ENCODE data around the gene BARX1. TPM values are rescaled to one million over a fixed set of nuclear protein-coding genes. Genes with fewer than 3 reads are reported as not detected.

Gene BARX1, protein sequence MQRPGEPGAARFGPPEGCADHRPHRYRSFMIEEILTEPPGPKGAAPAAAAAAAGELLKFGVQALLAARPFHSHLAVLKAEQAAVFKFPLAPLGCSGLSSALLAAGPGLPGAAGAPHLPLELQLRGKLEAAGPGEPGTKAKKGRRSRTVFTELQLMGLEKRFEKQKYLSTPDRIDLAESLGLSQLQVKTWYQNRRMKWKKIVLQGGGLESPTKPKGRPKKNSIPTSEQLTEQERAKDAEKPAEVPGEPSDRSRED
- total RNA-seq, result 1 to 10 TPM in 1 of 2 donors, under 1 TPM in 1; 0.38 to 1.7 TPM

DNA sequence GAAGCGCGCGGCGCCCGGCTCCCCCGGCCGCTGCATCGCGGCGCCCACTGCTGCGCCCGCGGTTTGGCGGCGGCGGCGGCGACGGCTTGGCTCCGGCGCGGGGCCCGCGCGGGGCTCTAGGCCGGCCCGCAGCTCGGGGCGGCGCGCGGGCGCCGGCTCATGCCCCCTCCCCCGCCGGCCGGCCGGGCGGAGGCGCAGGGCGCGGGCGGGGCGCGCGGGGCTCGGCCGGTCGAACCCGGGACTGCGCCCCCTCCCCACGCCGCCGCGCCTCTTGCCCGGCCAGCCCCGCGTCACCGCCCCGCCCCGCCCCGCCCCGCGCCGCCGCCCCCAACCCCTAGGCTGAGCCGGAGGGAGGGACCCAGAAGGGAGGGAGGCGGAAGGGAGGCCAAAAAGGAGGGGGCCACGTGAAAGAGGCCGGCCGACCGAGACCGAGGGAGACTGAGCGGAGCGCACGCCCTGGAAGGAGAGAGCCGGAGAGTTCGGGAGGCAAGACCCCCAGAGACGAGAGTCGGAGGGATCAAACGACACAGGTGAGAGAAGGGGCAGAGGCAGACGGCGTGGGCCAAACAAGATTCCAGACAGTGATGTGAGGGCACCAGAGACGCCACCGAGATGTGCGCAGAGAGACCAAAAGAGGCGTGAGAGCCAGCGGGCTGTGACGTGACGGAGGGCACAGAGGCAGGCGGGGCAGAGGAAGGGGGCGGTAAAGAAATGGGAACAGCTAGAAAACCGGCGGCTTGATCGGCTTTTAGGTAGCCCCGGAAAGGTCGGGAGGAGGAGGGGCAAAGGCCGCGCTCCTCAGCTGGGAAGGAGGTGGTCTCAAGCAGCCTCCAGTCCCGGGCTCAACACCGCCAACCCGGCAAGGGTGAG, at the start of gene BARX1:
BARX1 (minus strand) TSS at position 245 of the 870 bp plus-strand sequence; CDS start at position 36, 209 bp downstream.
- peak in 1 of 2 donors; percentile 26 for ATAC-seq (replicated peaks in 1 of 2)
- DNase-seq, result peak in 1 of 2 donors; percentile 50
- Mint-ChIP-seq H3K27ac (no peak within 1 kb of the TSS), H3K4me1 (ENCODE audit: low read depth) (peaks cover 75% of the 10 kb centered on the region), H3K27me3 (ENCODE audit: low read depth) (peaks cover 84% of the 10 kb centered on the region), H3K36me3 (ENCODE audit: insufficient read depth in 2 of 2) (peaks cover 2% of the 10 kb centered on the region in 2 donors), H3K4me3 (peak within 1 kb of the TSS; percentile 80 to 87), H3K9me3 (no peaks in the 10 kb centered on the region)

DNA sequence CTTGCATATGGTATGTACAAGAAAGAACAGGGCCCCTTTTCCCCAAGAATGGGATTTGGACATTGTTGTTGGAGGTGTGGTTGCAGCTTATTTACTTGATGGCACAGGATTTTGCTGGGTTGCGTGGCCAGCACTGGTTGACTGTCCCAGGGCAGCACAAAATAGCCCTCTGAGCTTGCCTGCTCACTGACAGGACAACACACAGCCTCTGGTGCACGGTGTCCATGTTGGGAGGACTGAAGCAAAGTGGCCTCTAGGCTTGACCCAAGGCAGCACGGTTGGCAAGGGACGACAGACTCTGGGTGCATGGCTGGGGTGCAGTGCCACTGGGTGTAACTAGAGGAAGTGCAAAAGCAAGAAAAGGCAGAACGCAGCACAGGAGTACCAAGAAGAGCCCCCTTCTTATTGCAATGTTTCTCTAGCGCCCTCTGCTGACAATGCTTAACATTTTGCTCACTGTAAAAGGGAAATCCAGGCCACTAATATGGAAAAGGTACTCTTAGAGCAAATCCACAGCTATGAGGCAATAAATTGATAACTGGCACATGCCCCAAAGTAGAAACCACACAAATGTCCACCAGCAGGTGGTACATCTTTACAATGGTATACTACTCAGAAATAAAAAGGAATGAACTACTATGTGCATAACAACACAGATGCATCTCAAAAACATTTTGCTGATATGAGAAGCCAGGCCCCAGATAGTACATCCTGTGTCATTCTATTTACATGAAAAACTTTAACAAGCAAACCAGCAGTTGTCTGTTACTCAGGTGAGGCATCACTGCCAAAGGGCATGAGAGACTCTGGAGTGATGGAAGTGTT, 47.4 kb upstream of the BARX1 start:
- no peaks in the 10 kb centered on the region for H3K27me3 Mint-ChIP-seq (ENCODE audit: low read depth)
- ATAC-seq (replicated peaks in 1 of 2) (peak in 1 of 2 donors; percentile 42), DNase-seq (peak; percentile 35 to 52)
- no peak overlapping the region for H3K27ac Mint-ChIP-seq
- no peaks in the 10 kb centered on the region for H3K9me3 Mint-ChIP-seq
- no peak overlapping the region for H3K4me3 Mint-ChIP-seq
- H3K36me3 Mint-ChIP-seq (ENCODE audit: insufficient read depth in 2 of 2), result no peaks in the 10 kb centered on the region
- H3K4me1 Mint-ChIP-seq (ENCODE audit: low read depth), result no peaks in the 10 kb centered on the region

DNA sequence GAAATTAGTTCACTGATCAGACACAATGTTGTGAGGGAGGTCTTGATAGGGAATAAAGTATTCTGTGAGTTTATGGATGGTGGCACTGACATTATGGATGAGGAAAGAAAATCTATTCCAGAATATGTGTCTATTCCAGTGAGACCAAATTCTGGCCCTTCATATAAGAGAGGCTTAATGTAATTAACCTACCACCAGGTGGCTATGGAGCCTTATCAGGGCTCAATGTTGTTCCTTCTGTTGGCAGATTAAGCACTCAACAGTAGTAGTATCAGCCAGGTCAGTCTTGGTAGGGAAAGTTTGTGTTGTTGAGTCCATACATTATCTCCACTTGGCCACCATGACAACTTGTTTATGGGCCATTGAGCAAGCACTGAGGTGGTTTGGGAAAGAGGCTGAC, 41.7 kb upstream of the BARX1 start:
- Mint-ChIP-seq H3K9me3 (no peaks in the 10 kb centered on the region), H3K4me3 (no peak overlapping the region), H3K27ac (no peak overlapping the region), H3K4me1 (ENCODE audit: low read depth) (no peaks in the 10 kb centered on the region), H3K27me3 (ENCODE audit: low read depth) (peaks cover 8% of the 10 kb centered on the region), H3K36me3 (ENCODE audit: insufficient read depth in 2 of 2) (no peaks in the 10 kb centered on the region)
- DNase-seq (no peak), ATAC-seq (replicated peaks in 1 of 2) (no peak)

DNA sequence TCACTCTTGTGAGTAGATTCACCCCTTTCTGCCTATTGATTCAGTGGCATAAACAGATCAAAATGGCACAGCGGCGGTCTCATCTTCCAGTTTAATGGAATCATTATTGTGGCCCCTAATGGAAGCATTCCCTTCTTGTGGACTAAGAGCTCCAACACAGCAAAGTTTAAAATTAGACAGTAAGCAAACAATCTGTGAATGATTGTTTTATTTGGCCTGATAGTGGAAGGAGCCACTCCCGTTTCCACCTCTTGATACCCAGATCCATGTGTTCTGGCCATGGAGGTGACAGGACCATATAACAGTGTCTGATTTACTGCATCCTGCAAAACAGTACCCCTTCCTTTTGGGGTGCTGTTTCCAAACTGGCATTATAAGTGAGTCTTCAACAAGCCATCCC, 41.2 kb upstream of the BARX1 start:
- Mint-ChIP-seq H3K27ac (no peak overlapping the region), H3K9me3 (no peaks in the 10 kb centered on the region), H3K4me3 (no peak overlapping the region), H3K36me3 (ENCODE audit: insufficient read depth in 2 of 2) (no peaks in the 10 kb centered on the region), H3K4me1 (ENCODE audit: low read depth) (no peaks in the 10 kb centered on the region), H3K27me3 (ENCODE audit: low read depth) (peaks cover 8% of the 10 kb centered on the region)
- no peak for DNase-seq
- ATAC-seq (replicated peaks in 1 of 2), result no peak

DNA sequence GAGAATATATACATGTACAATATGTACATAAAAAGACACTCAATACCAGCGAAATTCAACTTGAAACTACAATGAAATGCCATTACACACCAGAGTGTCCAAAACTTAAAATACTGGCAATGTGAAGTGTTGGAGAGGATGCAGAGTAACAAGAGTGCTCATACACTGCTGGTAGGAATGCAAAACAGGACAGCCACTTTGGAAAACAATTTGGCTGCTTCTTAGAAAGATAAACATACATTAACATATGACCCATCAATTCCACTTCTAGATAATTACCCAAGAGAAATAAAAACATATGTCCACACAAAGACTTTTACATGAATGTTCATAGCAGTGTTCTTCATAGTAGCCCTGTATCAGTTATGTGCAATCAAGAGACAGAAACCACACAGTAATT, 39.4 kb upstream of the BARX1 start:
- Mint-ChIP-seq H3K9me3 (peaks cover 5 to 6% of the 10 kb centered on the region in 2 donors), H3K4me3 (no peak overlapping the region), H3K36me3 (ENCODE audit: insufficient read depth in 2 of 2) (peaks cover 2 to 6% of the 10 kb centered on the region in 2 donors), H3K27ac (no peak overlapping the region), H3K4me1 (ENCODE audit: low read depth) (no peaks in the 10 kb centered on the region), H3K27me3 (ENCODE audit: low read depth) (peaks cover 8% of the 10 kb centered on the region)
- no peak for ATAC-seq (replicated peaks in 1 of 2)
- no peak for DNase-seq

DNA sequence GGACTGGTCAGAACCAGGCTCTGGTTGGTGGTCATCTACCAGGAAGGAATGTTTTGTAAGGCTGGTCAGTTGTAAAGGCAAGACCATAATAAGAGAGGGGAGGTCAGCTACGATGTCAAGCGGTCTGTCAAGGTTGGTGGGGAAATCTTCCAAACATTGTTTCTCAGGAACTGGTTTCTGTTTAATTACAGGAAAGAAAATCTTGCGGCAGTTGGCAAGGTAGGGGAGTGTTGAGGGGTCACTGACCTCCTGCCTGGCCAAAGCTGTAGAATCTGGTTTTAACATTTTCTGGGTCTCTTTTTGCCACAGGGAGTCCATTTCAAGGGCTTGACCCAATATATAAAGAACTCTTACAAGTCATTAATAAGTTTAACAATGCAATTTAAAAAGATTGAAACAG, 39.0 kb upstream of the BARX1 start:
- Mint-ChIP-seq H3K27me3 (ENCODE audit: low read depth) (peaks cover 8% of the 10 kb centered on the region), H3K27ac (no peak overlapping the region), H3K9me3 (peaks cover 5 to 6% of the 10 kb centered on the region in 2 donors), H3K36me3 (ENCODE audit: insufficient read depth in 2 of 2) (peaks cover 2 to 6% of the 10 kb centered on the region in 2 donors), H3K4me3 (no peak overlapping the region), H3K4me1 (ENCODE audit: low read depth) (no peaks in the 10 kb centered on the region)
- ATAC-seq (replicated peaks in 1 of 2), result no peak
- no peak for DNase-seq

DNA sequence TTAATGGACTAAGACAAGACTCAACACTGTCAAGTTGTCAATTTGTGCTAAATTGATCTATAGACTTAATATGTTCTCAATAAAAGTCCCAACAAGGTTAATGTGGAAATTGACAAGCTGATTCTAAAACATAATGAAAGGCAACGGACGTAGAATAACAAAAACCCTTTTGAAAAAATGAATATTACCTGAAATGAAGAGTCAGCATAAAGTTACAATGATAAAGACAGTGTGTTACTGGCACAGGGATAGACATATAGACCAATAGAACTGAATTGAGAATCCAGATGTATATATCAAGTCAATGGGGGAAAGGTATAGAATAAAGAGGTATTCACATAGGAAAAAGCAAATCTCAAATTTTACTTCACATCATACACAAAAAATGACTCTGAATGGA, 37.7 kb upstream of the BARX1 start:
- peaks cover 2 to 6% of the 10 kb centered on the region in 2 donors for H3K36me3 Mint-ChIP-seq (ENCODE audit: insufficient read depth in 2 of 2)
- DNase-seq (no peak), ATAC-seq (replicated peaks in 1 of 2) (no peak)
- no peak overlapping the region for H3K27ac Mint-ChIP-seq
- H3K4me1 Mint-ChIP-seq (ENCODE audit: low read depth), result no peaks in the 10 kb centered on the region
- no peak overlapping the region for H3K4me3 Mint-ChIP-seq
- H3K9me3 Mint-ChIP-seq, result peaks cover 5 to 6% of the 10 kb centered on the region in 2 donors
- peaks cover 8% of the 10 kb centered on the region for H3K27me3 Mint-ChIP-seq (ENCODE audit: low read depth)

DNA sequence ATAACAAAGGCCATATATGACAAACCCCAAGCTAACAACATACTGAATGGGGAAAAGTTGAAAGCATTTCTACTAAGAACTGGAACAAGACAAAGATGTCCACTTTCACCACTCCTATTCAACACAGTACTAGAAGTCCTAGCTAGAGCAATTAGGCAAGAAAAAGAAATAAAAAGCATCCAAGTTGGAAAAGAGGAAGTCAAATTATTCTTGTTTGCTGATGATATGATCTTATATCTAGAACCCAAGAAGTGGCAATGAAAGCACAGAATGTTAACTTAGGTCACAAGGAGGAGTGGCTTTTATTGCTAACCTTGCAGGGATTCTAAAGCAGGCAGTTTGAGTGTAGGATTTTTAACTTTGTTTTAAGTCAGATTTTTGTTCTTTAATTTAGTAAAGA, 35.3 kb upstream of the BARX1 start:
- H3K36me3 Mint-ChIP-seq (ENCODE audit: insufficient read depth in 2 of 2), result peaks cover 9 to 10% of the 10 kb centered on the region in 2 donors
- ATAC-seq (replicated peaks in 1 of 2) (no peak), DNase-seq (no peak)
- peaks cover 8% of the 10 kb centered on the region for H3K27me3 Mint-ChIP-seq (ENCODE audit: low read depth)
- no peak overlapping the region for H3K4me3 Mint-ChIP-seq
- H3K27ac Mint-ChIP-seq, result no peak overlapping the region
- no peaks in the 10 kb centered on the region for H3K4me1 Mint-ChIP-seq (ENCODE audit: low read depth)
- peaks cover 15% of the 10 kb centered on the region in 2 donors for H3K9me3 Mint-ChIP-seq

DNA sequence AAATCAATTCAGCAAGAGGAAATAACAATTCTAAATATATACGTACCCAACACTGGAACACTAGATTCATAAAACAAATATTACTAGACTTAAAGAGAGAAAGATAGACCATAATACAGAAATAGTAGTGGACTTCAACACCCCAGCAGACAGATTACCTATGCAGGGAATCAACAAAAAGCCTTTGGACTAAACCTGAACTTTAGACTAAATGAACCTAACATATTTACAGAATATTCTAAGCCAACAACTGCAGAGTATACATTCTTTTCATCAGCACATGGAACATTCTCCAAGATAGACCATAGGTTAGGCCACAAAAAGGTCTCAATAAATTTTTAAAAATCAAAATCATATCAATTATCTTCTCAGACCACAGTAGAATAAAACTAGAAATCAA, 32.9 kb upstream of the BARX1 start:
- H3K4me1 Mint-ChIP-seq (ENCODE audit: low read depth), result no peaks in the 10 kb centered on the region
- no peak for DNase-seq

DNA sequence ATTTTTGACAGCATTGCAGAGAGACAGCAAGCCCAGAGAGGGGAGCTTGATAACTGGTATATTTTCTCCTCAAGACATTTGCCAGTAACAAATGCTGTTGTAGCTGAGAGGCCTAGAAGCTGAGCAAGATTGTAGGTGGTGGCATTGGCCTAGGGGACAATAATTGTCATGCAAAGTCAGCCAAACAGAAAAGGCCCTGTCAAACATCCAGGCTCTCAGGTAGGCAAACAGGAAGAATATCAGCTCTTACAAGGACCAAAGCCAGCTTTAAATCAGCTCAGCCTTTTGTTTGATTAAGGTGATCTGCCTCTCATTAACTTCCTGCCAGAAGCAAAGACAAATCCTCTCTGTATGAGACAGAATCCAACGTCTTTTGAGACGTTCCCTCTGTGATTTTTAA, 29.7 kb upstream of the BARX1 start:
- DNase-seq, result no peak
- peaks cover 18% of the 10 kb centered on the region for H3K27me3 Mint-ChIP-seq (ENCODE audit: low read depth)
- H3K4me3 Mint-ChIP-seq, result no peak overlapping the region
- H3K4me1 Mint-ChIP-seq (ENCODE audit: low read depth), result no peaks in the 10 kb centered on the region
- no peak overlapping the region for H3K27ac Mint-ChIP-seq
- no peak for ATAC-seq (replicated peaks in 1 of 2)
- H3K36me3 Mint-ChIP-seq (ENCODE audit: insufficient read depth in 2 of 2), result peaks cover 5 to 9% of the 10 kb centered on the region in 2 donors
- H3K9me3 Mint-ChIP-seq, result peaks cover 10 to 14% of the 10 kb centered on the region in 2 donors

More for the DNA sequence above, 32.9 kb upstream of the BARX1 start:
- peaks cover 15 to 19% of the 10 kb centered on the region in 2 donors for H3K9me3 Mint-ChIP-seq
- peaks cover 5% of the 10 kb centered on the region for H3K27me3 Mint-ChIP-seq (ENCODE audit: low read depth)
- peaks cover 9 to 10% of the 10 kb centered on the region in 2 donors for H3K36me3 Mint-ChIP-seq (ENCODE audit: insufficient read depth in 2 of 2)
- ATAC-seq (replicated peaks in 1 of 2), result no peak
- no peak overlapping the region for H3K4me3 Mint-ChIP-seq
- H3K27ac Mint-ChIP-seq, result no peak overlapping the region

DNA sequence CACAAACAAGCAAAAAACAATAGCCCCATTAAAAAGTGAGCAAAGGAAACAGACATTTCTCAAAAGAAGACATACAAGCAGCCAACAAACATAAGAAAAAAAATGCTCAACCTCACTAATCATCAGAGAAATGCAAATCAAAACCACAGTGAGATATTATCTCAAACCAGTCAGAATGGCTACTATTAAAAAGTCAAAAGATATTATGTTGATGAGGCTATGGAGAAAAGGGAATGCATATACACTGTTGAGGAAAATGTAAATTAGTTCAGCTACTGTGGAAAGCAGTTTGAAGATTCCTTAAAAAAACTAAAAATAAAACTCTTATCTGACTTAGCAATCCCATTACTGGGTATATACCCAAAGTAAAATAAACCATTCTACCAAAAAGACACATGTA, 28.7 kb upstream of the BARX1 start:
- H3K27me3 Mint-ChIP-seq (ENCODE audit: low read depth), result peaks cover 23% of the 10 kb centered on the region
- ATAC-seq (replicated peaks in 1 of 2) (no peak), DNase-seq (no peak)
- no peak overlapping the region for H3K27ac Mint-ChIP-seq
- H3K4me3 Mint-ChIP-seq, result no peak overlapping the region
- no peaks in the 10 kb centered on the region for H3K4me1 Mint-ChIP-seq (ENCODE audit: low read depth)
- peaks cover 10 to 14% of the 10 kb centered on the region in 2 donors for H3K9me3 Mint-ChIP-seq
- H3K36me3 Mint-ChIP-seq (ENCODE audit: insufficient read depth in 2 of 2), result peaks cover 5 to 7% of the 10 kb centered on the region in 2 donors

DNA sequence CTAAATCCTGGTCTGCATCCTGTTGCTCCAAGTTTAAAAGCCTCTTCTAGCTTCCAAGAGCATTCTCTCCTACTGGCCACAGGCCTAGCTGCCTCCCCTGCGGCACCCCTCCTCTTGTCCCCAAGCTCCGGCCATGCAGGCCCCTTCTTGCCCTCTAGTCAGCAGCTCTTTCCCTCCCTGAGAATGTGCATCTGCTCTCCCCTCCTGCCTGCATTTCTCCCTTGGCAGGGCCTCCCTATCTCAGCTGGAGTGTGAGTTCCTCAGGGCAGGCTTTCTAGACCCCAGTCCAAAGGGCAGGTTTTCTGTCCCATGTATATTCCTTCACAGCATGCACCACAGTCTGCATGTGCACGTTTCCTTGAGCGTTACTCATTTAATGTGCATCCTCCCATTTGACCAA, 24.6 kb upstream of the BARX1 start:
- DNase-seq (no peak), ATAC-seq (replicated peaks in 1 of 2) (no peak)
- Mint-ChIP-seq H3K36me3 (ENCODE audit: insufficient read depth in 2 of 2) (no peaks in the 10 kb centered on the region), H3K4me3 (no peak overlapping the region), H3K9me3 (peaks cover 0 to 3% of the 10 kb centered on the region in 2 donors), H3K27ac (no peak overlapping the region), H3K4me1 (ENCODE audit: low read depth) (no peaks in the 10 kb centered on the region), H3K27me3 (ENCODE audit: low read depth) (peaks cover 23% of the 10 kb centered on the region)

DNA sequence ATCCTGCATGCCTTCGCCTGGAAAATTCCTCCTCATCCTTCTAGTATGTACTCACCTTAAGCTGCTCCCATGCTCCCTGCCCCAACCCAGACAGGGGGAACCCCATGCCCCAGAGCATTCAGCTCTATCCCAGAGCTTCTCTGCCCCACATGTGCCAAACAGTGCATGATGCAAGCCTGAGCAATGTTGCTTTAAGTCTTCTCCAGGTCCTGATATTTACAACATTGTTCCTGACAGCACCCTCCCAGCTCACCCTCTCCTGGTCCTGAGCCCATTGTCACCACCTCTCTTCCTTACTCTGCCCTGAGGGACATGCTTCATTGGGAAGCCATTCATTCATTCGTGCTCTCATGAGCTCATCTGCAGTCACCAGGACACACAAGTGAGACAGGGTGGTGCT, 23.4 kb upstream of the BARX1 start:
- Mint-ChIP-seq H3K36me3 (ENCODE audit: insufficient read depth in 2 of 2) (no peaks in the 10 kb centered on the region), H3K4me3 (no peak overlapping the region), H3K27ac (peak overlapping the region; percentile 31), H3K9me3 (no peaks in the 10 kb centered on the region), H3K27me3 (ENCODE audit: low read depth) (peaks cover 17% of the 10 kb centered on the region), H3K4me1 (ENCODE audit: low read depth) (no peaks in the 10 kb centered on the region)
- no peak for DNase-seq
- ATAC-seq (replicated peaks in 1 of 2), result no peak
